Sigmoid colon (tissue), 7 donors: Measurements from ENCODE around the gene NBEAL2. TPM values are rescaled to one million over a fixed set of nuclear protein-coding genes. Genes with fewer than 3 reads are reported as not detected.

ENCODE experiments used
- DNase-seq: peaks from one replicate; pipeline ENCODE4 v3.0.0-alpha.2; 2019
- H3K27ac ChIP-seq, 4 donors: fragments of 200-600 bp; sonication (generic); one replicate each; pipeline ENCODE4 v1.5.1; 2016 to 2019; ENCODE audit warnings: mild to moderate bottlenecking in 1 of 4
- H3K27me3 ChIP-seq, 3 donors: fragments of 200-600 bp; sonication (generic); one replicate each; pipeline ENCODE4 v1.5.1; 2019; ENCODE audit warnings: mild to moderate bottlenecking in 1 of 3
- H3K36me3 ChIP-seq, 4 donors: fragments of 200-600 bp; sonication (generic); one replicate each; pipeline ENCODE4 v1.5.1; 2016 to 2019
- H3K4me1 ChIP-seq, 4 donors: fragments of 200-600 bp; sonication (generic); one replicate each; pipeline ENCODE4 v1.5.1; 2017 to 2019
- H3K4me3 ChIP-seq, 4 donors: fragments of 200-600 bp; sonication (generic); one replicate each; pipeline ENCODE4 v1.5.1; 2017 to 2019; ENCODE audit warnings: mild to moderate bottlenecking in 2 of 4, moderate library complexity in 1 of 4
- H3K9me3 ChIP-seq, 4 donors: fragments of 200-600 bp in 3 of 4; sonication (generic) in 3 of 4; one replicate each; pipeline versions ENCODE4 v1.5.1 to v1.6.1; 2013 to 2019
- CTCF ChIP-seq, 4 experiments: fragments of 450-650 bp in 3 of 4; fragments of 200-600 bp in 1 of 4; IDR thresholded peaks; one replicate each; pipeline ENCODE4 v1.5.1; 2016 to 2019; ENCODE audit warnings: antibody characterized with exemption in 4 of 4, mild to moderate bottlenecking in 3 of 4, moderate library complexity in 2 of 4
- EP300 ChIP-seq, 4 donors: sonication (generic); formaldehyde crosslinking; IDR thresholded peaks; one replicate each; pipeline ENCODE4 v1.6.1; 2017; ENCODE audit warnings: antibody characterized with exemption in 4 of 4
- POLR2A ChIP-seq, 2 donors: fragments of 450-650 bp; IDR thresholded peaks; one replicate each; pipeline ENCODE4 v1.6.1; 2016; ENCODE audit warnings: antibody characterized with exemption in 2 of 2, mild to moderate bottlenecking in 2 of 2, moderate library complexity in 2 of 2
- POLR2AphosphoS5 ChIP-seq, 4 donors: sonication (generic); formaldehyde crosslinking; IDR thresholded peaks; one replicate each; pipeline ENCODE4 v1.6.1; 2017; ENCODE audit warnings: antibody characterized with exemption in 4 of 4
- WGBS, 2 donors: extraction: QIAGEN DNeasy Blood & Tissue Kit; methylation state at CpG; one replicate each; pipeline ENCODE4 v1.1.7; 2013; 5-methylcytosine and 5-hydroxymethylcytosine counted together
- intact Hi-C: fragments of 100-400 bp; cut with DNase I; formaldehyde crosslinking; loops from one replicate; pipeline ENCODE4 v1.15.1; 2023
- polyA plus RNA-seq, 3 donors: library from polyadenylated mRNA; stranded (reverse); fragments of 200-250 nt; gene quantifications; one replicate each; pipeline ENCODE4 v1.2.3, GENCODE V29; 2013
- total RNA-seq, 4 donors: library from RNA; depleted of rRNA; stranded (reverse); fragments of >200 nt; gene quantifications; one replicate each; pipeline ENCODE4 v1.1.0, GENCODE V29; 2016
- donor health status: healthy with polysubstance abuse.
- donor health status: Bipolar disorder and iron deficiency.
- donor health status: healthy.

NBEAL2 gene
- total and polyA plus RNA-seq, 7 donors, result 7.8 to 88.0 (median 12.5) TPM

DNA sequence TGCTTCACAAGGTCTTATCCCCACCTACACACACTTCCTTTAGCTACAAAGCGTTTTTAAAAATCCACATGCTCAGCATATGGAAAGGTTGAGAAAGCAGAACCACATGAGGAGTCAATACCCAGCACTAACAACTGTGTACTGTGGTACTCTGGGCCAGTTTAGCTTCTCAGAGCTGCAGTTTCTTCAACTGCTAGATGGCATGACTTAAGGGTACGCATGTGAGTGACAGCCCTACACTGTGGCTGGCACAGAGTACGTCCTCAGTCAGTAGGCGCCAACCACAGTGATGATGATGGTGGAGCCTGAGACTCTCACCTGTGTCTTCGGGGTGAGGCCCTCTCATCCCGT, 20.3 kb upstream of the NBEAL2 start:
- no peaks in the 10 kb centered on the region for H3K9me3 ChIP-seq
- no peak for TF ChIP-seq EP300 (IDR thresholded peaks at IDR 0.05)
- no peak for TF ChIP-seq CTCF (IDR thresholded peaks at IDR 0.05)
- no peak for TF ChIP-seq POLR2A (IDR thresholded peaks at IDR 0.05)
- no peak for TF ChIP-seq POLR2AphosphoS5 (IDR thresholded peaks at IDR 0.05)
- DNase-seq, result no peak
- intact Hi-C loops, result no loop called here
- no peak overlapping the region for H3K4me3 ChIP-seq
- WGBS, 2 donors, result 67 to 82% methylated on average over 6 of the region's 6 CpGs
- no peaks in the 10 kb centered on the region for H3K36me3 ChIP-seq
- no peaks in the 10 kb centered on the region for H3K27me3 ChIP-seq
- H3K4me1 ChIP-seq, result peaks cover 0 to 76% (median 69%) of the 10 kb centered on the region in 4 donors
- peak overlapping the region; percentile 62 to 86 (median 74) for H3K27ac ChIP-seq

DNA sequence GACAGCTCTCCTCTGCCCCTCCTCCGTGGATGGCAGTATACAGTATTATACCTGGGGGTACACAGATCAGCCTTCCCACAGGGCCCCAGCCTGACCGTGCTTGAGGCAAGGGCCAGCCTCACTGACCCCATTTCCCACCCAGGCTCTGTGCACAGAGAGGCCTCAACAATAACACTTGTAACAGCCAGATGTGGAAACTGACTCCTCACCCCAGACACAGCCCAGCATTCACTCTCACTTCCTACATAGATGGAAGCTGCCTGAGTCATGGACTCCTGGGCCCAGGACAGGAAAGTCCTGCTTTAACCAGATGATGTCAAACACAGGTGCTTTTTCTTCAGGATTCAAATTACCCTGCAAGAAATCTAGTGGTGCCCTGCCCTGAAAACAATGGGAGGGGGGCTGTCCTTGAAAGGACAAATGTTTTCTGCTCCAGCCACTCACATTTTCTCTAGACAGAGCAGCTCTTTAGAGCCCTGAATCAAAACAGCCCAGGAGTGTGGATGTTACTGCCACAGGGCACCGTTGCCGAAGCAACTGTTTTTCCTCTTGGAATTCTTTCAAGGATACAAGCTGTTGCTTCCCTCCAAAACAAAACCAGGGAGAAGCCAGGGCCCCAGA, 19.3 kb upstream of the NBEAL2 start:
- no peak for TF ChIP-seq EP300 (IDR thresholded peaks at IDR 0.05)
- TF ChIP-seq CTCF (IDR thresholded peaks at IDR 0.05), result no peak
- no peak for TF ChIP-seq POLR2A (IDR thresholded peaks at IDR 0.05)
- peak in 1 of 4 donors; percentile 13 for TF ChIP-seq POLR2AphosphoS5 (IDR thresholded peaks at IDR 0.05)
- no peak overlapping the region for H3K4me3 ChIP-seq

GRCh38 chr3:46960835-46961234, 18.6 kb upstream of the NBEAL2 start:
- Histone ChIP-seq H3K4me1 (peaks cover 0 to 73% (median 67%) of the 10 kb centered on the region in 4 donors), H3K4me3 (no peak overlapping the region)
- 91 to 98% methylated on average over 1 of the region's 1 CpG for WGBS, 2 donors

More for the DNA sequence above, 19.3 kb upstream of the NBEAL2 start:
- no peak for DNase-seq
- Histone ChIP-seq H3K36me3 (no peaks in the 10 kb centered on the region), H3K4me1 (peaks cover 0 to 73% (median 67%) of the 10 kb centered on the region in 4 donors), H3K27me3 (no peaks in the 10 kb centered on the region), H3K9me3 (no peaks in the 10 kb centered on the region), H3K27ac (peak overlapping the region; percentile 62 to 86 (median 74))
- 46 to 58% methylated on average over 4 of the region's 4 CpGs for WGBS, 2 donors
- intact Hi-C loops, result loop anchor here (2.0 kb wide), 1 partner anchor 21 kb away; no protein-coding TSS in a partner anchor

GRCh38 chr3:46962427-46962826, 17.0 kb upstream of the NBEAL2 start:
- H3K9me3 ChIP-seq, result no peaks in the 10 kb centered on the region
- intact Hi-C loops, result no loop called here
- no peak for DNase-seq
- H3K4me1 ChIP-seq, result peaks cover 0 to 71% (median 63%) of the 10 kb centered on the region in 4 donors
- H3K4me3 ChIP-seq, result no peak overlapping the region
- no peaks in the 10 kb centered on the region for H3K27me3 ChIP-seq
- H3K27ac ChIP-seq, result no peak overlapping the region
- no peak for TF ChIP-seq EP300 (IDR thresholded peaks at IDR 0.05)
- TF ChIP-seq CTCF (IDR thresholded peaks at IDR 0.05), result no peak
- no peak for TF ChIP-seq POLR2AphosphoS5 (IDR thresholded peaks at IDR 0.05)
- TF ChIP-seq POLR2A (IDR thresholded peaks at IDR 0.05), result no peak
- H3K36me3 ChIP-seq, result peaks cover 0 to 4% (median 0%) of the 10 kb centered on the region in 4 donors
- 98 to 100% methylated on average over 1 of the region's 1 CpG for WGBS, 2 donors

More at GRCh38 chr3:46960835-46961234, 18.6 kb upstream of the NBEAL2 start:
- peak overlapping the region; percentile 62 to 86 (median 74) for H3K27ac ChIP-seq
- DNase-seq, result no peak
- no peaks in the 10 kb centered on the region for H3K27me3 ChIP-seq
- intact Hi-C loops, result loop anchor here (2.0 kb wide), 1 partner anchor 22 kb away; no protein-coding TSS in a partner anchor
- H3K36me3 ChIP-seq, result peaks cover 0 to 4% (median 0%) of the 10 kb centered on the region in 4 donors
- TF ChIP-seq CTCF (IDR thresholded peaks at IDR 0.05) (no peak), EP300 (IDR thresholded peaks at IDR 0.05) (no peak), POLR2AphosphoS5 (IDR thresholded peaks at IDR 0.05) (no peak), POLR2A (IDR thresholded peaks at IDR 0.05) (no peak)
- no peaks in the 10 kb centered on the region for H3K9me3 ChIP-seq
